WTC11 (cell line): ENCODE results near the gene GRM8. TPM values are rescaled to one million over a fixed set of nuclear protein-coding genes. Genes with fewer than 3 reads are reported as not detected.

Source experiments
- ATAC-seq: fragments of 200-7000 bp; cut with Tn5 transposase; 2 replicates; pipeline ENCODE4 v1.10.0; 2021; ENCODE audit warnings: mild to moderate bottlenecking, moderate library complexity
- CTCF ChIA-PET: fragments of 300-600 bp; sonication (Branson Sonifier 250); formaldehyde crosslinking; loops from one replicate; lab custom pipeline; 2021; ENCODE audit warnings: antibody characterized with exemption; lab: Charles Lee
- POLR2A ChIA-PET: fragments of 350-600 bp; sonication (Branson Sonifier 250); formaldehyde crosslinking; loops from one replicate; lab custom pipeline; 2021; ENCODE audit warnings: antibody characterized with exemption; lab: Charles Lee
- DNase-seq: peaks from one replicate; pipeline ENCODE4 v3.0.0; 2021; ENCODE audit warnings: low spot score
- H3K27ac Mint-ChIP-seq: 2 replicates; pipeline ENCODE4 v1.8.0; 2021; ENCODE audit warnings: mixed read lengths
- H3K27me3 Mint-ChIP-seq: 2 replicates; pipeline ENCODE4 v1.8.0; 2021; ENCODE audit warnings: low read depth, mild to moderate bottlenecking, moderate library complexity, mixed read lengths
- H3K36me3 Mint-ChIP-seq: 2 replicates; pipeline ENCODE4 v1.8.0; 2021; ENCODE audit warnings: mixed read lengths
- H3K4me1 Mint-ChIP-seq: 2 replicates; pipeline ENCODE4 v1.8.0; 2022; ENCODE audit warnings: mixed read lengths
- H3K4me3 Mint-ChIP-seq: 2 replicates; pipeline ENCODE4 v1.8.0; 2021; ENCODE audit warnings: mild to moderate bottlenecking, moderate library complexity, mixed read lengths
- H3K9me3 Mint-ChIP-seq: 2 replicates; pipeline ENCODE4 v1.8.0; 2021; ENCODE audit warnings: mixed read lengths
- CBFB ChIP-seq: sonication (generic); formaldehyde crosslinking; IDR thresholded peaks from 2 replicates; pipeline ENCODE4 v1.8.1; 2022; ENCODE audit warnings: mild to moderate bottlenecking, low read depth, missing genetic modification reagents
- CTCF ChIP-seq: fragments of 200-600 bp; IDR thresholded peaks from 2 replicates; pipeline ENCODE4 v1.8.0; 2022; ENCODE audit warnings: antibody characterized with exemption
- ELF4 ChIP-seq: sonication (generic); formaldehyde crosslinking; IDR thresholded peaks from 2 replicates; pipeline ENCODE4 v1.8.1; 2022; ENCODE audit warnings: low read depth, mild to moderate bottlenecking, moderate library complexity, missing genetic modification reagents
- EMX1 ChIP-seq: fragments of 250-450 bp; sonication (Bioruptor Pico); IDR thresholded peaks from 2 replicates; pipeline ENCODE4 v1.8.0; 2021; ENCODE audit warnings: mild to moderate bottlenecking
- ETV6 ChIP-seq: sonication (generic); formaldehyde crosslinking; IDR thresholded peaks from 2 replicates; pipeline ENCODE4 v1.8.1; 2022; ENCODE audit warnings: mild to moderate bottlenecking, missing genetic modification reagents
- FOXP4 ChIP-seq: sonication (generic); formaldehyde crosslinking; IDR thresholded peaks from 2 replicates; pipeline ENCODE4 v1.8.0; 2022; ENCODE audit warnings: mild to moderate bottlenecking, missing genetic modification reagents
- KAT7 ChIP-seq: sonication (generic); formaldehyde crosslinking; IDR thresholded peaks from 2 replicates; pipeline ENCODE4 v1.8.1; 2023; ENCODE audit warnings: missing genetic modification reagents, mild to moderate bottlenecking, borderline replicate concordance
- NR1H2 ChIP-seq: sonication (generic); formaldehyde crosslinking; IDR thresholded peaks from 2 replicates; pipeline ENCODE4 v1.9.0; 2021; ENCODE audit warnings: mild to moderate bottlenecking, moderate library complexity, missing genetic modification reagents
- NR2C2 ChIP-seq: sonication (generic); formaldehyde crosslinking; IDR thresholded peaks from 2 replicates; pipeline ENCODE4 v1.8.0; 2022; ENCODE audit warnings: mild to moderate bottlenecking, missing genetic modification reagents
- PREB ChIP-seq: sonication (generic); formaldehyde crosslinking; IDR thresholded peaks from 2 replicates; pipeline ENCODE4 v1.8.1; 2022; ENCODE audit warnings: mild to moderate bottlenecking, missing genetic modification reagents, moderate library complexity, borderline replicate concordance
- SP1 ChIP-seq: sonication (generic); formaldehyde crosslinking; conservative IDR thresholded peaks from 2 replicates; pipeline ENCODE4 v1.8.1; 2022; ENCODE audit warnings: missing genetic modification reagents
- ZNF138 ChIP-seq: sonication (generic); formaldehyde crosslinking; conservative IDR thresholded peaks from 2 replicates; pipeline ENCODE4 v1.8.1; 2022; ENCODE audit warnings: mild to moderate bottlenecking, moderate library complexity, missing genetic modification reagents
- ZNF317 ChIP-seq: sonication (generic); formaldehyde crosslinking; IDR thresholded peaks from 2 replicates; pipeline ENCODE4 v1.8.1; 2023; ENCODE audit warnings: low read depth, mild to moderate bottlenecking, moderate library complexity, missing genetic modification reagents, borderline replicate concordance
- ZNF396 ChIP-seq: fragments of 250-450 bp; sonication (Bioruptor Pico); IDR thresholded peaks from 2 replicates; pipeline ENCODE4 v1.8.0; 2021; ENCODE audit warnings: mild to moderate bottlenecking, moderate library complexity, borderline replicate concordance
- ZNF423 ChIP-seq: fragments of 250-450 bp; sonication (Bioruptor Pico); IDR thresholded peaks from 2 replicates; pipeline ENCODE4 v2.1.2; 2022; ENCODE audit warnings: mild to moderate bottlenecking, moderate library complexity
- total RNA-seq: library from RNA; stranded (reverse); gene quantifications from 3 replicates; pipeline ENCODE4 v1.2.3, GENCODE V29; 2021
- TF ChIP-seq, protein P1 (sequence below): sonication (generic); formaldehyde crosslinking; IDR thresholded peaks from 2 replicates; pipeline ENCODE4 v1.8.1; 2023; ENCODE audit warnings: mild to moderate bottlenecking, missing genetic modification reagents, borderline replicate concordance

GRM8 gene
- total RNA-seq, 1 experiment from 2014 or later, result 2.3 TPM

DNA sequence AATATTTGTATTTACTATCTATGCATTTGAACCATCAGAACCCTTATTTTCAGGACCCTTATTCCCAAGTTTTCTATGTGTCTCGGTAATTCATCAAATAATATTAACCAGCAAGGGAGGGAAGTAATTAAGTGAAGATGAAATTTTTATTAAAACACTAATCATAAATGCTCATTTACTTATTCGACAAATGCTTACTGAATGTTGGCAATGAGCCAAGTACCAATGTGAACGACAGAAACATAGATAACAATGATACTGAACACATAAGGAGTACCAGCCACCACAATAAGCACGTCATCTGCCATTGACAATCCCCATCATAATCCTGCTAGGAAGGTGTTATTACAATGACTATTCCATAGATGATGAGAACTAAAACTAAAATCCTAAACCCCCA lies 45.5 kb downstream of the GRM8 start (continued):
- TF ChIP-seq CBFB (CRISPR knock-in tag) (no peak), ZNF138 (CRISPR knock-in tag) (no peak), ZNF423 (no peak), ZNF396 (no peak), SP1 (CRISPR knock-in tag) (no peak), KAT7 (CRISPR knock-in tag) (no peak), ZNF317 (CRISPR knock-in tag) (no peak), NR1H2 (CRISPR knock-in tag) (no peak), FOXP4 (no peak)

- Mint-ChIP-seq H3K4me1 (peaks cover 8% of the 10 kb centered on the region), H3K36me3 (no peaks in the 10 kb centered on the region), H3K27me3 (no peaks in the 10 kb centered on the region; the same call in 1 of the 2 replicates), H3K9me3 (no peaks in the 10 kb centered on the region), H3K27ac (no peak overlapping the region), H3K4me3 (no peak overlapping the region)
- CTCF ChIA-PET, result interaction anchor here (1.2 to 1.5 kb wide), 3 partner anchors 26 to 391 kb away, joined by 3 to 5 read pairs (median 4); no protein-coding TSS in a partner anchor
- no peak for TF ChIP-seq ZNF423
- TF ChIP-seq NR2C2 (CRISPR knock-in tag), result no peak
- TF ChIP-seq ZNF396, result no peak
- no peak for TF ChIP-seq CTCF
- no peak for TF ChIP-seq PREB (CRISPR knock-in tag)
- TF ChIP-seq ETV6 (CRISPR knock-in tag), result no peak
- no peak for TF ChIP-seq EMX1
- no peak for TF ChIP-seq ELF4 (CRISPR knock-in tag)
- TF ChIP-seq, protein P1, sequence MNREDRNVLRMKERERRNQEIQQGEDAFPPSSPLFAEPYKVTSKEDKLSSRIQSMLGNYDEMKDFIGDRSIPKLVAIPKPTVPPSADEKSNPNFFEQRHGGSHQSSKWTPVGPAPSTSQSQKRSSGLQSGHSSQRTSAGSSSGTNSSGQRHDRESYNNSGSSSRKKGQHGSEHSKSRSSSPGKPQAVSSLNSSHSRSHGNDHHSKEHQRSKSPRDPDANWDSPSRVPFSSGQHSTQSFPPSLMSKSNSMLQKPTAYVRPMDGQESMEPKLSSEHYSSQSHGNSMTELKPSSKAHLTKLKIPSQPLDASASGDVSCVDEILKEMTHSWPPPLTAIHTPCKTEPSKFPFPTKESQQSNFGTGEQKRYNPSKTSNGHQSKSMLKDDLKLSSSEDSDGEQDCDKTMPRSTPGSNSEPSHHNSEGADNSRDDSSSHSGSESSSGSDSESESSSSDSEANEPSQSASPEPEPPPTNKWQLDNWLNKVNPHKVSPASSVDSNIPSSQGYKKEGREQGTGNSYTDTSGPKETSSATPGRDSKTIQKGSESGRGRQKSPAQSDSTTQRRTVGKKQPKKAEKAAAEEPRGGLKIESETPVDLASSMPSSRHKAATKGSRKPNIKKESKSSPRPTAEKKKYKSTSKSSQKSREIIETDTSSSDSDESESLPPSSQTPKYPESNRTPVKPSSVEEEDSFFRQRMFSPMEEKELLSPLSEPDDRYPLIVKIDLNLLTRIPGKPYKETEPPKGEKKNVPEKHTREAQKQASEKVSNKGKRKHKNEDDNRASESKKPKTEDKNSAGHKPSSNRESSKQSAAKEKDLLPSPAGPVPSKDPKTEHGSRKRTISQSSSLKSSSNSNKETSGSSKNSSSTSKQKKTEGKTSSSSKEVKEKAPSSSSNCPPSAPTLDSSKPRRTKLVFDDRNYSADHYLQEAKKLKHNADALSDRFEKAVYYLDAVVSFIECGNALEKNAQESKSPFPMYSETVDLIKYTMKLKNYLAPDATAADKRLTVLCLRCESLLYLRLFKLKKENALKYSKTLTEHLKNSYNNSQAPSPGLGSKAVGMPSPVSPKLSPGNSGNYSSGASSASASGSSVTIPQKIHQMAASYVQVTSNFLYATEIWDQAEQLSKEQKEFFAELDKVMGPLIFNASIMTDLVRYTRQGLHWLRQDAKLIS (CRISPR knock-in tag), result no peak
- TF ChIP-seq ZNF138 (CRISPR knock-in tag), result no peak
- no peak for TF ChIP-seq ZNF317 (CRISPR knock-in tag)
- DNase-seq (no peak), ATAC-seq (no peak)
- POLR2A ChIA-PET, result no interaction called here
Observed at GRCh38 chr7:127194571-127194970, 58.2 kb downstream of the GRM8 start.
